Tongue (tissue), 2 donors: ENCODE results near the gene TREM1. TPM values are rescaled to one million over a fixed set of nuclear protein-coding genes. Genes with fewer than 3 reads are reported as not detected.

Experiments used
- DNase-seq: peaks from one replicate; pipeline ENCODE4 v3.0.0-alpha.2; 2015
- total RNA-seq: library from RNA; depleted of rRNA; stranded (reverse); fragments of >200 nt; gene quantifications from one replicate; pipeline ENCODE4 v1.2.3, GENCODE V29; 2014

TREM1 gene
- total RNA-seq, 1 donor from 2014 or later: 1.7 TPM

DNA sequence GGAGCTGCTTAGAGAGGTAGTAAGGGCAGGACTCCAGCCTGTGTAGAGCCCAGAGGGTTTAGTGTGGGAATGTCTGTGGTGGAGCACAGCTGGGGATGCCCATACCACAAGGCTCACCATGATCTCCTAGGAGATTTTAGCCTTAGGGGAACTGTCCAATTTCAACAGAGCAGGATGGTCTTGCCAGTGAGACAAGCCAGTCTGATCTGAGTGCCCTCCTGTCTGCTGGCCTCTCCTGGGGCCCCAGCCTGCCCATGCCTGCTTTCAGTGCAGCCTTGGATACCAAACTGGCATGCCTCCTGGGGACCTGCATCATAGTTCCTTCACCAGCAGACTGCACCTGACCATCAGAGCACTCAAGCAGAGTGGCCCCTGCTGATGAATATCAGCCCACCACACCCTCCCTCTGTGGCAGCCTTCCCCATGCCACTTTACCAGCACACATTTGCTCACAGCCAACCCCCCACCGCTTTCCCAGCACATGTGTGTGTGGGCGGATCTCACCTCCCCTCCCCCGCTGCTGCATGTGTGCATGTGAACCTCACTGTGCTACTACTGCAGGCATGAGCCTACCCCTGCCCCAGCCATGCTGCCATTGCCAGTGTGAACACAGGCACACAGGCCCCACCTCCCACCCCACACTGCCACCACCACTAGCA, 7.9 kb upstream of the TREM1 start:
- no peak for DNase-seq

DNA sequence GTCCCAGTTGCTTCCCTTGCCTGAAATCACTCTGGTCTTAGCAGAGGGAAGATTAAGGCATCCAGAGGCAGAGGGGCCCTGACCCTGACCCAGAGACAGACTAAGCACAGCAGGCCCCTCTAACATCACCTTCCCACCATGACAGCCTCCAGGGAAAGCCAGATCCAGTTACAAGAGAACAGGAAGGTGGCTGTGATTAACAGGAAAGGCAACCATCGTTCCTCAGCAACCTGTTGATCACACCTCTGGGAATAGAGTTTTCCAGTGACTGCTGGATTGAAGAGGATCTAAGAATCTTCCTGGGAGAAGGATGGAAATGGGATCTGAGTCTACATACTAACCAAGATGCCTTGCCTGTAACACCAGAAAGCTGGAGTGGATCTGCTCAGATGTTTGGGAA, 5.2 kb upstream of the TREM1 start:
- no peak for DNase-seq

DNA sequence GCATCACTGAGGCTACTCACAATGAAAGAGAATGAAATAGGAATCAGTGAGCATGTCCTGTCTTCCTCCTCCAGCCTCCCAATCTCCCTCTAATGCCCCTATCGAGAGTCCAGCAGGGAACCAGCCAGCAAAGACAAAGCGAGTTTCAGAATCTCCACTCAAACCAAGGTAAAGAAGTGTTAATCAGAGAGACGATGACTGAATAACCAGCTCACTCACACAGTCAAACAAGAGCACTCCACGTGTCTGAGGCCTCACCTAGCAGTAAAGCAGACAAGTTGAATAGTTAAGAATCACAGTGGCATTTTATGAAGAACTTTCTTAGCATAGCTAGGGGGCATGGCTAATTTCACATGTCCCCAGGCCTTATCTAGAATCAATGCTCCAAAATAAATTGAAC, 3.3 kb upstream of the TREM1 start:
- DNase-seq: no peak

DNA sequence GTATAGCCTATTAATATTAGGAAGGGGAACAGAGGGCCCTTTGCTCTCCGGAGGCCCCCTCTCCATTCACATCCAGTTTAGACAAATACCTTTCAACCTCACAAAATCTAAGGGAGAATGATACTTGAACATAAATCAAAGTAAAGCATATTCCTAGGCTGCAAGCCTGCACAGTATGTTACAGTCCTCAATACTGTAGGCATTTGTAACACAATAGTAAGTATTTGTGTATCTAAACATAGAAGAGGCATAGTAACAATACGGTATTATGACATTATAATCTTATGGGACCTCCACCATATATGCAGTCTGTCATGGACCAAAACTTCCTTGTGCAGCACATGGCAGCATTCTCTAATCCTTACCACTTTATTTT, 2.3 kb upstream of the TREM1 start:
- DNase-seq: no peak

DNA sequence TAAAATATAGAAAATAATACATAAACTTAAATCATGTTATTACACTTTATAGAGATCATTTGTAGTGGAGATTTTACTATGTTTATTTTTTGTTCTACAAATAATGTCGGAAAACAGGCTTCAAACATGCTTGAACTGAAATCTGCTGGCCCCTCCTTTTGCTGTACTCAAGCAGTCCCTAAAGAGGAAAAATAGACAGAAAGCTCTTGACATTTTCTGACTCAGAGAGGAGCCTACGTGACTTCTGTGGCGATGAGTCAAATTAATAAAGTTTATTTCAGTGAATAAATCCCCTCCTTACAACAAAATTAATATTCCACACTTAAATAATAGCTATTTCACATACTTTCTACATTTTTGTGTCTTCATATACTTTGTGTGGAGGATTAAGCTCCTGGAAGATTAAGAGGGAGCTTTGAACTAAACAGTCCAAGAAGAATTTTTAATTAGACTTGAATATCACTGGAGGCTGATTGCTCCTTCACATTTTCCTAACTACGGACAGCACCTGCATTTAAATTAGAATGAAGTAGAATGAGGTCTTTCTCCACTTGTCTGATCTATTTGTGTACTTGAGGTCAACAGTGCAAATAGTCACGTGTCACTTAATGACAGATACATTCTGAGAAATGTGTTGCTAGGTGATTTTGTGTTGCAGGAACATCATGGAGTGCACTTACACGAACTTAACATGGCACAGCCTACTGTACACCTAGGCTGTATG, 1.7 kb upstream of the TREM1 start:
- DNase-seq: peak; percentile 53

DNA sequence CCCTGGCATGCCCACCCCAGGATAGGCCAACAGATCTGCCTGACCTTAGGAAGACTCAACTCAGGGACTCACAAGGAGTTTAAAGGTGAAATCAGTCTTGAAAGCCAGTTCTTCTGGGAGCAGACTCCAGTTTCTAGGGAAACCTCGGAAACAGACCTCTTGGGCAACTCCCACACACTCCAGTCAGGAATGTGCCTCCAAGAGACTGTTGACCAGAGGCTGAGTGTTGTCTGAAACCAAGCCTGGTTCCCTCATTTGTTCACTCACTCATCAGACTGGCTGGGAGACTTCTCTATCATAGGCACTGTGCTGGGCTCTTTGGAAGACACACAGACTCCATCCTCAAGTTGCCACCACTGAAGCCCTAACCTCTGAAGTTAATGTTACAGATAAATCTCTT, 1.8 kb downstream of the TREM1 start:
- no peak for DNase-seq

DNA sequence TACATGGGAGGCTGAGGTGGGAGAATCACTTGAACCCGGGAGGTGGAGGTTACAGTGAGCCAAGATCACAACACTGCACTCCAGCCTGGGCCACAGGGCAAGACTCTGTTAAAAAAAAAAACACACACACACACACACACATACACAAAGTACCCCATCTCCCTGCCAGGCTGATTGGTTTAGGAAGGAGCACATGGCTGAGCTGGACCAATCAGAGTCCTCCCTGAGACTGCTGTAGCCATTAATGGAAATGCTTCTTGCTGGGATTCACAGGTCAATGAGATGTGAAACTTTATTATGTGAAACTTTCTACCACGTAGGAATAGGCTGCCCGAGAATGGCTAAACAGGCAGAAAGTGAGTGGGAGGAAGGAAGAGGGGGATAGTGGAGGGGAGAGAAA, 2.9 kb downstream of the TREM1 start:
- DNase-seq: no peak

DNA sequence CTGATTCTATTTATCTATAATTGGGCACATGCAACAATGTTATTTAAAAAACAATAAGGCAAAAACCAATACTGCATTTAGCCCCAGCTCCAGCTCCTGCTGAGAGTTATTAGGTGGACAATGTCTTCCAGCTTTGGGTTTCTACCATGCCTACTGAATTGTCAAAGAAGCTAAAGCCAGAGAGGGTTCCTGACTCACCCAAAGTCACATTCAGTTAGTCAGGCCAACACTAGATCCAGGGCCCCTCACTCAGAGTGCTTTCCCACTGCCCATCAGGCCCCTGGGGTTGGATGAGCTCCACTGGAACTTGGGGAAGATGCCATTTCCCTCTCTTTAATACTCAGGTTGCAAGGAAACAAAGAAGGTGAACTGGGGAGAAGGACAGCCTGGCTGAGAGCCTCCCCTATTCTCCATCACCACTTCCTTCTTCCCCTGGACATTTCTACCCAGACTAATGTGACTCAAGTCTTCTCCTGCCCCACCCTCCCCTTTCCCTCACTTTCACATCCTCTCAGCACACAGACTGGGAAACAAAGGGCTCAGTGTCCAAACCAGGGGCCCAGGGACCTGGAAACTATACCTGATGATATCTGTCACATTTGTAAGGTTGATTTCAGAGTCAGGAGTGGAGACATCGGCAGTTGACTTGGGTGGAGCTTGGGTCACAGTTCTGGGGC, 6.0 kb downstream of the TREM1 start:
- DNase-seq: no peak

DNA sequence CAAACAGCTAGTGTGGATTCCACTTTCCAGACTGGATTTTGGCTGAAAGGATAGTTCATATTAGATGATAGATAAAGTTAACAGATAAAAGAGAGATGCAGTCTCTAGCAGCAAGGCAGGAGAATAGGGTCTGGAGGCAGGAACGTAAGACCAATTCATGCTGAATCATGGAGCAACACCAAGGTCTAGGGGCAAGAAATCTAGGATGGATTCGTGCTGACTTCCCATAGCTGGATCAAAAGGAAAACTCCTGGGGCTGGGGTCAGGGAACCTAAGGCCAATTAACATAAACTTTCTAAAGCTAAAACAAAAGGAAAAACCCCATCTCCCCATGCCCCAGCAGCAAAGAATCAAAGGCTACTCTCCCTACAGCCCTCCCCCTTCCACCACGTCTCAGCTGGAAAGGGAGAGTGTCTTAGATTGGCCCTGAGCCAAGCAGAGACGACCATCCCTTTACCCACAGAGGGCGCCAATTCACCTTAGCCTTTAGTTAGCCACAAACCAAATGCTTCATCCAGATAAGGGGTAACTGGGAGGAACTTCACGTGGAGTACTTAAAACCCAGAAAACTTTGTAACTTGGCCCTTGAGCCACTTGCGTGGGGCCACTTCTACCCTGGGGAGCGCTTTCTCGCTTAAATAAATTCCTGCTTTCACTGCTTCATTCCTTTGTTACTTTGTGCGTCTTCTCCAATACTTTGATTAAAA, 7.6 kb downstream of the TREM1 start:
- peak; percentile 79 for DNase-seq

DNA sequence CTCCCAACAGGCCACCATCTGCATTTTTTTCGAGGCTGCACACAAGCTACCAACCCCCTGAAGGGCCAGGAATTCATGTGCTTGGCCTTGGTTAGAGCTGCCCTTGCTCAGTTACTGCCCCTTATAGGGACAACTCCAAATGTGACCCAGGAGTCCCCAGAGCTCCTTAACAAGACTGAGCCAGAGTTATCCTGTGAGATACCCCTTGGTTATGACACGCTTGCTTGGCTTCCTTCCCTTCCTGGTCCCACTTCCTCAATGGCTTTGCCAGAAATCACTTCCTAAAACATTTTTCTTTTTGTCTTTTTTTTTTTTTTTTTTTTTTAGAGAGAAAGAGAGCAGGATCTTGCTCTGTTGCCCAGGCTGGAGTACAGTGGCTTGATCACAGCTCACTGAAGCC, 8.9 kb downstream of the TREM1 start:
- no peak for DNase-seq

DNA sequence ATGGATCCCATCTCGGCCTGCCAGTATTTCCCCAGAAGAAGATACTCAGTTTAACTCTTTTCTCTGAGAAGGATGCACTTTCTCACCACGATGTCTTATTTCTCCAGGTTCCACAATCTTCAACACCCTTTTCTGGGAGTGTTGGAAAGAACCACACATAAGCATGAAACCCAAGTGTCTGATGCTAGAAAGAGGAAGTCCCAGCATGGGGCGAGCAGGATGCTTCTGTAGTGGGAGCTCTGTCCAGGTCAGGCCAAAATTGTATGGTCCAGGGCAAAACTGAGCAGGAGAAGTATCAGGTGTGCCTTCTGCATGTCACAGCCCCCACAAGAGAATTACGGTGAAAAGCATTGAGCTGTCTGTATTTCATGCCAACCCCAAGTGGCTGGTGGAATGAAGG, 11.0 kb downstream of the TREM1 start:
- DNase-seq: no peak

DNA sequence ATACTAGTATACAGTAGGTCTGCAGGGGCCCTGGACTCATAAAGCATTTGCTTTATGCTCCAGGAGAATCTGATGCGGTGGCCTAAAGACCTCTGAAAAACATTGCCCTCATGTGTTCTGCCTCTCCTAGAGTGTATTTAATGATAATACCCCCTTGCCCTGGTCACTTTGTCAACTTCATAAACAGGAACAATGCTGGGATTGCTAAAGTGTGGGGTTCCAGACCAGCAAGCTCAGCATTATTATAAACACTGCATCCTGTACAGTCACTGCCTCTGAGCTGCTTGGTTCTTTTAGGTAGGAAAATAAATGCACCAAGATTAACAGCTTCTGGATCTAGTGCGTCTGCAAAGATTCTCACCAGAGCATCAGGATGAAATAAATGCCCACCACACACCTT, 12.2 kb downstream of the TREM1 start:
- no peak for DNase-seq

DNA sequence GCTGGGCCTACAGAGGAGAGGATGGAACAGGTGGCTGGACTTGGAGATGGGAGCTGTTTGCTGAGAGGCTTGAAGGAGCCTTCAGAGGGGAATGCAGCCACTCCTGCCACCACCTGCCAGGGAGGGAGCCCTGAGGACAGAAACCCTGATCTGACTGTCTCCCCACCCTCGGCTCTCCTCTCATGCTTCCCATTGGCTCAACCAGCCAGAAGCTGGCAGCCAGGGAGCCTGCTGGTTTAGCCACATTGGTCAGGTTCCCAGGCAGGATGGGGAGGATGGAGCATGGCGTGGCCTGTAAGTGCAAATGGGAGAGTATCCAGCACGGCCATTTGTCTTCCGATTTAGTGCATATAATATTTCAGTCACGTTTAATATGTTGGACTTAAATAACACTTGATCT, 12.8 kb downstream of the TREM1 start:
- DNase-seq: peak; percentile 83

DNA sequence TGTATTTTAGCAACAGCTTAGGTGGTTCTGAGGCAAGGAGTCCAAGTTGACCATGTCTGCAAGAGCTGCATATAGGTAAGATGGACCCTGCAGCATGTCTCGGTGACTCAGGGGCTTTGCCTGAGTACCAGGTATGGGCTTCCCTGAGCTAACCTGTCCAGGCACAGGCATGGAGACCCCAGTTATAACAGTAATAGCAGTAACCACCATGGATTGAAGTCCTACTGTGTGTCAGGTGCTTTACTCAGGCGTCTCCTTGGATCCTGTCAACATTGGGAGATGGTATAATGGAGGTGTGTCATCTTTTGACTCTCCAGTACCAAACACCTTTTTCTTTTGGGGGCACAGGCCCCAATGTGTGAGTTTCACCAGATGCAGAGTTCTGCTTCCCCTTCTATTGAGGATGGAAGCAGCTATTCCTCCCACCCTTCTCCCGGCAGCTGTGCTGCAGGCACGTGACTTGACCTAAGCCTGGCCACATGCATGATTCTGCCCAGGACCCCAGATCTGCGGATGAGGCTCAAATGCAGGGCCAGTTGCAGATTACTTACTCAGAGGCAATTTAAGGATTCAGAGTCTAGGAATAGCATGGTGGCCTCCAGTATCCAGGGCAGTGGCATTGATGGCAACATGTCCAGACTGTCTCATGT, 13.8 kb downstream of the TREM1 start:
- no peak for DNase-seq

DNA sequence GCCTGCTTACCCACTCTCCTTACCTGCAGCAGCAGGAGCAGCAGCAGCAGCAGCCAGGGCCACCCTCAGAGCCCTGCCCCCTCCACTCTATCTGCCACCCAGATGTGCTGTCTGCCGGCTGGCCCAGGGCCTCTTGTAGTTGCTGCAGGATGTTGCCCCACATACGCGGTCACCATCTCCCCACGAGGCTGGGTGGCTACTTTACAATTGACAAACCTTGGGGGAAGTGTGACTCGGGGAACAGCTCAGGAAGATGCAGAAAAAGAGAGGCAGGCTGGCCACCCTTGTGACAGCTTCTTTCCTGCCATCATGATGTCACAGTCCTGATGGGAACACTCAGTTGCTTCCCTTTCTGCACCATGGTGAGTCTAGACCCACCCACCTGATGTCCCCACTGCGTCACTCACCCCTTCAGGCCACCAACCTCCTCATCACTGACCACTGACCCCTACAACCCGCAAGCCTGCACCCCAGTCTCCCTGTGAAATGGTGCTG, 14.5 kb downstream of the TREM1 start:
- no peak for DNase-seq

DNA sequence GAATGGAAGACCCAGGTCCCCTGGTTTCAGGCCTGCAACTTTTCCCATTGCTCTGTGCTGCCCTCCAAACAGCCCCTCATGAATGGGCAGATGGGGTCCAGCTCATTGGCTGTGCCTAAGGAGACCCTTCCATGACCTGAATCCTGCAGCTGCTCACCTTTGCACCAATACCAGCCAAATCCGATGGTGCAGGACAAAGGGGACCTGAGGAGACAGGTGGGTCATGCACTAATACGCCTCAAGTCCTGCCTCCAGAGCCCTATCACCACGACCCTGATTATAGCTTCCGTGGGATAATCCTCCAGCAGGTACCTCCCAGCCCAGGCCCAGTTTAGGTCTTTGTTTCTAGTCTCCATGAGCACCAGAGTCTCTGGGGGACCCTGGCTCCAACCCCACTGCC, 16.8 kb downstream of the TREM1 start:
- DNase-seq: no peak

DNA sequence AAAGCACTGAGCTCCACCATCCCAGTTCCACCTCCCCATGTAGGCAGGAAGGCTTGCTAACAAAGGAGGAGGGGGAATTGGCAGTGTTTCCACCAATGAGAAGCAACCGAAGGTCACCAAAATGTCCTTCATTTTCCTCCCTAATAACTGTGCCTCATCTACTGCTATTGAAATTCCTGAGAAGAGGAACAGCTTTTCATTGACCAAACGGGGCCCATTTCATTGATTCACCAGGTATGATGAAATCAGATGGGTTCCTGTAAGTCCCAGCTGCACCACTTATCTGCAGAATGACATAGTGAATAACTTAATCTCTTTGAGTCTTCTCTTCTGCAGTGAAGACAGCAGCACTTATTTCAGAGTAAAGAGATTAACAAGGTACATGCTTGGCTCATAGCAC, 17.3 kb downstream of the TREM1 start:
- DNase-seq: no peak

DNA sequence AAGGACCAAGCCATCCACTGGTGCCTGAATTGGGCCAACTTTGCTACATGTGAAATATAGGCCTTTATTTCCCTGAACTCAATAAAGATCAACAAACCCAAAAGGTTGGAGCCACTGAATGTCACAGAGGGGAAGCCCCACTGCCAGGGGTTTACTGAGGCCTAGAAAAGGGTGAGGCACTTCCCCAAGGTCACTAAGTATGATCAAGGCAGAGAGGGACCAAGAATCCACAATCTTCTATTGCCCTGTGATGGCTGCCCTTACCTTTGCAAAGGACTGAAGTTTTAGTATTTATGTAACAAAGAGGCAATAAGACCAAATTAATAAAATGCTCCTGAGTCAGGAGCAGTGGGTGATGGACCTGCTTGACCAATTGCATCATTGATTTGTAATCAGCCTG, 18.0 kb downstream of the TREM1 start:
- no peak for DNase-seq

DNA sequence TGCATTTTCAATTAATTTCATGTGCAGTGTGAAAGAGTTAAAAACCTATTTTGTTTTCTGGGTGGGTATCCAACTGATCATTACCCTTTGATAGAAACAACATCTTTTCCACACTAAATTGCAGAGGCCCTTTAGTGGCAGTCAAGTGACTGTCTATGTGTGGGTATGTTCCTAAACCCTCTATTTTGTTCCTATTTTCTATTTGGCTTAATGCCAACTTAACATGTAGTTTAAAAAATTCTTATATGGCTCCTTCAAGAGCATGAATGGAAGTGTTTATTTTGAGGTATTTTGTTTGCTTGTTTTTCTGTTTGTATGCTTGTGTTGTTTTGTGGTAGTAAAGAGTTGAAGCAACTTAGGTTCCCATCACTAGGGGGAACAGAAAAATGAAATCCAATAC, 19.9 kb downstream of the TREM1 start:
- no peak for DNase-seq

DNA sequence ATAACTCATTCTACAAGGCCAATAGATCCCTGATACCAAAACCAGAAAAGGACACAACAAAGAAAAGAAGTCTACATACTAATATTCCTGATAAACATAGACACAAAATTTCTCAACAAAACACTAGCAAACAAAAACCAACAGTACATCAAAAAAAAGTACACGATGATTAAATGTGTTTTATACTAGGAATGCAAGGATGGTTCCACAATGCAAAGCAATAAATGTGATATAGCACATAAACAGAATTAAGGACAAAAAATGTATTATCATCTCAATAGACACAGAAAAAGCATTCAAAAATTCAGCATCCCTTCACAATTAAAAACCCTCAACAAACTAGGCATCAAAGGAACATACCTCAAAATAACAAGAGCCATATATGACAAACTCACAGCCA, 23.2 kb downstream of the TREM1 start:
- no peak for DNase-seq

DNA sequence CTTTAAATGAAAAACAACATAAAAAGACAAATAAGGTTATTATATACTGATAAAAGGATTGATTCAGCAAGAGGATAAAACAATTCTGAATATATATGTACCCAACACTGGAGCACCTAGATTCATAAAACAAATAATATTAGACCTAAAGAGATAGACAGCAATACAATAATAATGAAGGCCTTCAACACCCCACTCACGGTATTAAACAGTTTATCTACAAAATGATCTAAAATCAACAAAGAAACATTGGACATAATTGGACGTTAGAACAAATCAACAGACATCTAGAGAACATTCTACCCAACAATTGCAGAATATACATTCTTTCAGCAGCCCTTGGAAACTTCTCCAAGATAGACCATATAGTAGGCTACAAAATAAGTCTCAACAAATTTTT, 24.1 kb downstream of the TREM1 start:
- DNase-seq: no peak

DNA sequence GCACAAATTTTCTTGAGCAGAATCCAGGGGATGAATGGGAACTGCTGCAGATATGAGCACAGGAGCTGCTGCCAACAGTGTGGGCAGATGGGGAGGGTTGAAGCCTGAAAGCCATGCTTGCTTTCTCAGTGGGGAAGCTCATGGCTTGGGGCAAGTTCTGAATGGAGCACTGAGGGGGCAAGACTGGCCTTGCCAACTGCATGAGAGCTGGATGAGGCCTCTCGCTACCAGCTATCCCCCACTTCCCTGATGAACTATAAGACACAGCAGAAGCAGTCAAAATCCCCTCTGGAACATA, 28.3 kb downstream of the TREM1 start:
- DNase-seq: no peak
